ENCODE results near the gene SERPING1. TPM values are rescaled to one million over a fixed set of nuclear protein-coding genes. Genes with fewer than 3 reads are reported as not detected.

The SERPING1 gene
- total and polyA plus RNA-seq, 8 donors = 172 to 329 (median 196) TPM

- ATAC-seq (no peak), DNase-seq (no peak)
- no peak overlapping the region for H3K4me3 ChIP-seq
- peaks cover 0 to 34% of the 10 kb centered on the region in 2 donors for H3K36me3 ChIP-seq
- no peaks in the 10 kb centered on the region for H3K9me3 ChIP-seq
- no peak for TF ChIP-seq CTCF (IDR thresholded peaks at IDR 0.05)
- H3K4me1 ChIP-seq = peaks cover 12 to 44% of the 10 kb centered on the region in 2 donors
- intact Hi-C loops (cut with DNase I) = no loop called here
- H3K27ac ChIP-seq = no peak overlapping the region
- no peaks in the 10 kb centered on the region for H3K27me3 ChIP-seq
These were observed 34.9 kb upstream of the SERPING1 start for GRCh38 chr11:57562596-57562995.

DNA sequence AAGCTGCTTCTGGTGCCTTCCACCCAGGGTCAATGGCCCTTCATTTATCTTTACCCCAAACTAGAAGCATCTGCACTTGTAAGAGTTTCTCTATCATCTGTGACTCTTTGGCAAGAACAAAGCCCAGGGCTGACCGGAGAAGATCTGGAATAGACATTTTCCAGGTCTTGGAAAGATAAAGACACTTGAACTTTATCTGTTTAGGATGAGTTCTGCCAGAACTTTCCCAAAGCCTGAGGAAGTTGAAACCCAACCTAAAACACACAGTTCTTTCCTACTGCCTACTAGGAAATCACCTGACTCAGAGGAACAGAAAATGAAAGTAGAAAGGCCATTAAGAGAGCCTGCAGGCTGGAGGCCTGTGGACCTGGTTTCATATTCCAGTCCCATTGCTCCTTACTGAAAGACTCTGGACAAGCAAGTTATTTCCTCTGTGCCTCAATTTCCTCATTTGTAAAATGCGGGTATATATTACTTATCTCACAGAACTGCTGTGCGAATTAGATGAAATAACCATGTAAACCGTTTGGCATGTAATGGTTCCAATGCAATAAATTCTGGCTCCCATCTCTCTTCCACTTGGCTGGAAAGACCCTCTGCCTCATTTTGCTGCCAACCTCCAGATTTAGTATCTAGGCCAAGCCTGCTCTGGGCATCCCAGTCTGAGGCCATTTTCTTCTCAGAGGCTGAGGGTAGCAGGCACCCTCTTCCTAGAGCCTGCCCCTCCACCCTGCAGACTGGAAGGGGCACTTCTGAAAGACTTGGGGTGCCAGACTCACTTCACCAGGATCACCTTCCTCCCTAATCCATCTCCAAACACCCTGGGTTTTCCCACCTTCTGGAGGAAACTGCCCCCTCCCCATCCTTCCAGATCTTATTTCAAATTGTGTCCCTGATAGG, 31.2 kb upstream of the SERPING1 start:
- Histone ChIP-seq H3K4me1 (peaks cover 18 to 59% of the 10 kb centered on the region in 2 donors), H3K36me3 (peaks cover 0 to 6% of the 10 kb centered on the region in 2 donors), H3K4me3 (peak overlapping the region; percentile 70 to 88), H3K27ac (peak overlapping the region; percentile 90 to 92), H3K9me3 (no peaks in the 10 kb centered on the region), H3K27me3 (no peaks in the 10 kb centered on the region)
- intact Hi-C loops (cut with DNase I) = loop anchor here in 1 of 2 donors (5.0 kb wide), 1 partner anchor 76 kb away; no protein-coding TSS in a partner anchor
- DNase-seq = peak in 1 of 4 donors; percentile 58
- TF ChIP-seq CTCF (IDR thresholded peaks at IDR 0.05) = no peak
- ATAC-seq = peak; percentile 64

- H3K4me3 ChIP-seq = peak overlapping the region; percentile 70 to 88
- peak in 1 of 4 donors; percentile 36 for DNase-seq
- H3K9me3 ChIP-seq = no peaks in the 10 kb centered on the region
- ATAC-seq = peak; percentile 8
- TF ChIP-seq CTCF (IDR thresholded peaks at IDR 0.05) = no peak
- intact Hi-C loops (cut with DNase I) = loop anchor here in 1 of 2 donors (5.0 kb wide), 1 partner anchor 75 kb away; no protein-coding TSS in a partner anchor
- H3K27me3 ChIP-seq = no peaks in the 10 kb centered on the region
- H3K4me1 ChIP-seq = peaks cover 18 to 53% of the 10 kb centered on the region in 2 donors
- peak overlapping the region; percentile 90 to 92 for H3K27ac ChIP-seq
- H3K36me3 ChIP-seq = peaks cover 0 to 6% of the 10 kb centered on the region in 2 donors
These were observed 30.5 kb upstream of the SERPING1 start for GRCh38 chr11:57566905-57567514.

GRCh38 chr11:57567515-57568329, 29.8 kb upstream of the SERPING1 start, which contains the start of gene UBE2L6:
Gene UBE2L6 (minus strand): TSS chr11:57567672. CDS start chr11:57567611, 61 bp downstream.
- intact Hi-C loops (cut with DNase I) = loop anchor here in 1 of 2 donors (5.0 kb wide), 1 partner anchor 75 kb away; no protein-coding TSS in a partner anchor
- no peaks in the 10 kb centered on the region for H3K27me3 ChIP-seq
- H3K9me3 ChIP-seq = no peaks in the 10 kb centered on the region
- DNase-seq (peak; percentile 59 to 95 (median 88)), ATAC-seq (peak; percentile 90)
- TF ChIP-seq CTCF (IDR thresholded peaks at IDR 0.05) = peak; percentile 87 to 95
- peaks cover 18 to 53% of the 10 kb centered on the region in 2 donors for H3K4me1 ChIP-seq
- H3K36me3 ChIP-seq = peaks cover 0 to 6% of the 10 kb centered on the region in 2 donors
- peak within 1 kb of the TSS; percentile 70 to 88 for H3K4me3 ChIP-seq
- peak within 1 kb of the TSS; percentile 90 to 92 for H3K27ac ChIP-seq

Measured in left lung (tissue), 10 donors.